PC-9 (cell line): Measurements from ENCODE around the gene C1orf35. TPM values are rescaled to one million over a fixed set of nuclear protein-coding genes. Genes with fewer than 3 reads are reported as not detected.

ENCODE experiments used
- BruUV-seq: library from RNA; stranded (reverse); fragments of 400-500 nt; replicated peaks from 2 replicates; lab custom pipeline; 2021; lab: Mats Ljungman, UMichigan
- CTCF ChIA-PET: fragments of 300-600 bp; sonication (Branson Sonifier 250); formaldehyde crosslinking; loops from one replicate; lab custom pipeline; 2022; ENCODE audit warnings: antibody characterized with exemption; lab: Charles Lee
- POLR2A ChIA-PET: fragments of 300-600 bp; sonication (Branson Sonifier 250); formaldehyde crosslinking; loops from one replicate; lab custom pipeline; 2022; ENCODE audit warnings: antibody characterized with exemption; ENCODE audit not compliant: unreplicated experiment; lab: Charles Lee
- DNase-seq, 2 experiments: peaks; one replicate each; pipeline versions ENCODE4 v3.0.0 to v3.0.0-alpha.2; 2015 to 2022; ENCODE audit warnings: mixed read lengths in 1 of 2
- H2AFZ ChIP-seq: fragments of 200-600 bp; sonication (generic); 2 replicates; pipeline ENCODE4 v1.8.1; 2017; ENCODE audit warnings: antibody characterized with exemption
- H3F3A ChIP-seq: fragments of 200-600 bp; sonication (generic); 2 replicates; pipeline ENCODE4 v1.8.1; 2017; ENCODE audit warnings: antibody characterized with exemption, mild to moderate bottlenecking, low read depth; ENCODE audit not compliant: insufficient read depth
- H3K27ac ChIP-seq: fragments of 200-600 bp; sonication (generic); 2 replicates; pipeline ENCODE4 v1.6.1; 2016; ENCODE audit warnings: mixed run types
- H3K27me3 ChIP-seq: fragments of 200-600 bp; sonication (generic); 2 replicates; pipeline ENCODE4 v1.6.1; 2016; ENCODE audit warnings: low read depth, mixed run types; ENCODE audit not compliant: insufficient read depth
- H3K36me3 ChIP-seq: fragments of 200-600 bp; sonication (generic); 2 replicates; pipeline ENCODE4 v1.6.1; 2016; ENCODE audit warnings: low read depth, mixed run types
- H3K4me1 ChIP-seq: fragments of 200-600 bp; sonication (generic); replicated peaks from 2 replicates; pipeline ENCODE4 v1.6.1; 2016; ENCODE audit warnings: mixed run types; ENCODE audit not compliant: insufficient read depth
- H3K4me2 ChIP-seq: fragments of 200-600 bp; sonication (generic); 2 replicates; pipeline ENCODE4 v1.6.1; 2017; ENCODE audit warnings: mixed run types
- H3K4me3 ChIP-seq: fragments of 200-600 bp; sonication (generic); 2 replicates; pipeline ENCODE4 v1.6.1; 2016; ENCODE audit warnings: mixed run types
- H3K79me2 ChIP-seq: fragments of 200-600 bp; sonication (generic); 2 replicates; pipeline ENCODE4 v1.6.1; 2017; ENCODE audit warnings: low read depth, mixed run types
- H3K9me2 ChIP-seq: fragments of 200-600 bp; sonication (generic); 2 replicates; pipeline ENCODE4 v1.8.1; 2017; ENCODE audit warnings: mild to moderate bottlenecking; ENCODE audit not compliant: insufficient read depth
- H3K9me3 ChIP-seq: fragments of 200-600 bp; sonication (generic); 2 replicates; pipeline ENCODE4 v1.8.1; 2016; ENCODE audit warnings: low read depth; ENCODE audit not compliant: insufficient read depth
- H4K20me1 ChIP-seq: fragments of 200-600 bp; sonication (generic); 2 replicates; pipeline ENCODE4 v1.8.1; 2017; ENCODE audit not compliant: insufficient read depth
- EZH2 ChIP-seq: fragments of 200-600 bp; sonication (generic); IDR thresholded peaks from 2 replicates; pipeline ENCODE4 v1.8.0; 2017; ENCODE audit warnings: antibody characterized with exemption, low read depth
- intact Hi-C: fragments of 100-400 bp; cut with micrococcal nuclease; formaldehyde crosslinking; loops from one replicate; pipeline ENCODE4 v1.10.0; 2022; ENCODE audit not compliant: unreplicated experiment
- total RNA-seq: library from RNA; stranded (reverse); gene quantifications from 2 replicates; pipeline ENCODE4 v1.2.3, GENCODE V29; 2021
- TF ChIP-seq, protein P1 (sequence below): fragments of 200-600 bp; sonication (generic); conservative IDR thresholded peaks from 2 replicates; pipeline ENCODE4 v1.6.1; 2017; ENCODE audit warnings: mixed run types, antibody characterized with exemption, mild to moderate bottlenecking, moderate library complexity

C1orf35 gene
- total RNA-seq, 1 experiment from 2014 or later, result 26.4 TPM

DNA sequence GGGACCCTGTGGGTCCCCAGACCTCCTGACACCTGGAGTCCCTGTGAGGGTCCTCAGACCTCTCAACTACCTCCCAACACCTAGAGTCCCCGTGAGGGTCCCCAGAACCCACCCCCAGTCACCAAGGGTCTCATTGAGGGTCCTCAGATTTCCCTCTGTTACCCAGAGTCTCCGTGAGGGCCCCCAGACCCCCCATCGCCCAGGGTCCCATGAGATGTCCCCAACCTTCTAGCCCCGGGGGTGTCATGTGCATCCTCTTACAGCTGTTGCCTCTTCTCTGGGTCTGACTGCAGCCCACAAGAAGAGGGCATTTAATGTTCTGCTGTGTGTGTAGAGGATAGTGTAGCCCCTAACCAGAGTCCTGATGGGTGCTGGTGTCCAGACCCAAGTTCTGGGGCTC, 44.6 kb upstream of the C1orf35 start:
- no peaks in the 10 kb centered on the region for H3K4me1 ChIP-seq
- ChIA-PET POLR2A (no interaction called here), CTCF (no interaction called here)
- no peaks in the 10 kb centered on the region for H3K9me3 ChIP-seq
- no peak overlapping the region for H3K4me2 ChIP-seq
- no peaks in the 10 kb centered on the region for H3K9me2 ChIP-seq
- TF ChIP-seq EZH2, result no peak
- TF ChIP-seq, protein P1, sequence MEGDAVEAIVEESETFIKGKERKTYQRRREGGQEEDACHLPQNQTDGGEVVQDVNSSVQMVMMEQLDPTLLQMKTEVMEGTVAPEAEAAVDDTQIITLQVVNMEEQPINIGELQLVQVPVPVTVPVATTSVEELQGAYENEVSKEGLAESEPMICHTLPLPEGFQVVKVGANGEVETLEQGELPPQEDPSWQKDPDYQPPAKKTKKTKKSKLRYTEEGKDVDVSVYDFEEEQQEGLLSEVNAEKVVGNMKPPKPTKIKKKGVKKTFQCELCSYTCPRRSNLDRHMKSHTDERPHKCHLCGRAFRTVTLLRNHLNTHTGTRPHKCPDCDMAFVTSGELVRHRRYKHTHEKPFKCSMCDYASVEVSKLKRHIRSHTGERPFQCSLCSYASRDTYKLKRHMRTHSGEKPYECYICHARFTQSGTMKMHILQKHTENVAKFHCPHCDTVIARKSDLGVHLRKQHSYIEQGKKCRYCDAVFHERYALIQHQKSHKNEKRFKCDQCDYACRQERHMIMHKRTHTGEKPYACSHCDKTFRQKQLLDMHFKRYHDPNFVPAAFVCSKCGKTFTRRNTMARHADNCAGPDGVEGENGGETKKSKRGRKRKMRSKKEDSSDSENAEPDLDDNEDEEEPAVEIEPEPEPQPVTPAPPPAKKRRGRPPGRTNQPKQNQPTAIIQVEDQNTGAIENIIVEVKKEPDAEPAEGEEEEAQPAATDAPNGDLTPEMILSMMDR, result no peak
- intact Hi-C loops, result loop anchor here (2.0 kb wide), 1 partner anchor 15 kb away; no protein-coding TSS in a partner anchor
- no peaks in the 10 kb centered on the region for H3F3A ChIP-seq
- H3K27me3 ChIP-seq, result no peaks in the 10 kb centered on the region
- peaks cover 17% of the 10 kb centered on the region for H4K20me1 ChIP-seq
- no peak for DNase-seq
- H3K79me2 ChIP-seq, result peaks cover 24% of the 10 kb centered on the region
- no peak overlapping the region for H2AFZ ChIP-seq
- H3K4me3 ChIP-seq, result no peak overlapping the region
- no TSS peak for BruUV-seq
- no peak overlapping the region for H3K27ac ChIP-seq
- no peaks in the 10 kb centered on the region for H3K36me3 ChIP-seq

DNA sequence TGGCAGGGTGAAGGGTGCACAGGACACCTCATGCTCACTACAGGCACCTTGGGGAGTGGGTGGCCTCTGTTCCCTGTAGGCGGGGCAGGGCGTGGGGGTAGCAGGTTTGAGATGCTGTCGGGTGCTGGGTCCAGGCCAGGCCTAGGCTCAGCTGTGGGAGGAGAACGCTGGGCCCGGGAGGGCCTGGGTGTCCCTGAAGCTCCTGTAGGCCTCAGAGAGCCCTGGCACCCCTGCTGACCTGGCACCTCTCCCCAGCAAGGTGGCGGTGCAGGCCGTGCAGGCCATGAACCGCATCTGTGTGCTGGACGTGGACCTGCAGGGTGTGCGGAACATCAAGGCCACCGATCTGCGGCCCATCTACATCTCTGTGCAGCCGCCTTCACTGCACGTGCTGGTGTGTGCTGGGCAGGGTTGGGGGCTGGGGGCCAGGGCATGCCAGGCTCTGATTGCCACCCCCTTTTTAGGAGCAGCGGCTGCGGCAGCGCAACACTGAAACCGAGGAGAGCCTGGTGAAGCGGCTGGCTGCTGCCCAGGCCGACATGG, 44.1 kb upstream of the C1orf35 start:
- Histone ChIP-seq H3K36me3 (no peaks in the 10 kb centered on the region), H3F3A (no peaks in the 10 kb centered on the region), H3K27ac (no peak overlapping the region), H3K4me1 (no peaks in the 10 kb centered on the region), H4K20me1 (peaks cover 22% of the 10 kb centered on the region), H3K4me2 (no peak overlapping the region), H2AFZ (no peak overlapping the region), H3K27me3 (no peaks in the 10 kb centered on the region), H3K79me2 (peaks cover 30% of the 10 kb centered on the region), H3K9me2 (no peaks in the 10 kb centered on the region), H3K9me3 (no peaks in the 10 kb centered on the region), H3K4me3 (no peak overlapping the region)
- no TSS peak for BruUV-seq
- ChIA-PET POLR2A (no interaction called here), CTCF (no interaction called here)
- DNase-seq, result no peak
- TF ChIP-seq, protein P1, result no peak
- TF ChIP-seq EZH2, result no peak
- intact Hi-C loops, result no loop called here

DNA sequence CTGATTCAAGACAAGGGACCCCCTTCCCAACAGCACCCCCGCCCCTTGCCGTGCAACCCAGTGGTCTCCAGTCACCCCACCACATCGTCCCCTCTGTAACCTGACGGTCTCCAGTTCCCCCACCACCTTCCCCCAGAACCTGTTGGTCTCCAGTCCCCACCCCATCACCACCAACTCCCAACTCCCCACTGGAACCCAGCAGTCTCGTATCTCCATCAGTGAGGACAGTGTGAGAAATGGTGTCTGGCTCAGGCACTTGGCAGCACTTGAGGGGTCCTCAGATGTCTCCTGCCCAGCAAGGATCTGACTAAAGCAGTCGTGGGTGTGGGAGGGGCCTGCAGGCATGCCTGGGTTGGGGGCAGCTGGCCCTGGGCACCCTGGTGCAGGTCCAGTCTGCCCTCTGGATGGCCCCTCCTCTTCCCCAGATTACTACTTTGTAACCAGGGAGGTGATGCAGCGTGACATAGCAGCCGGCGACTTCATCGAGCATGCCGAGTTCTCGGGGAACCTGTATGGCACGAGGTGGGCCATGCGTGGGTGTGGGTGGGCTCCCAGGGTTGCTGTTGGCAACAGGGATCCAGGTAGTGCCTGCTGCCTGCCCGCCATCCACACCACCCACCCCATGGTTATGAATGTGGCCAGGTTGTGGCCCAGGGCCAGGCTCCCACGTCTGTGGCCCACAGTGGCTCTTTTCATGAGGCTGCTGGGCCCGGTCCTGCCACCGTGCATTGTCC, 43.5 kb upstream of the C1orf35 start:
- Histone ChIP-seq H2AFZ (no peak overlapping the region), H3K36me3 (no peaks in the 10 kb centered on the region), H3K9me3 (no peaks in the 10 kb centered on the region), H3K9me2 (no peaks in the 10 kb centered on the region), H3K4me1 (peaks cover 5% of the 10 kb centered on the region), H3K27me3 (no peaks in the 10 kb centered on the region), H4K20me1 (peaks cover 27% of the 10 kb centered on the region), H3K79me2 (peaks cover 36% of the 10 kb centered on the region), H3K4me3 (no peak overlapping the region), H3K27ac (no peak overlapping the region), H3F3A (no peaks in the 10 kb centered on the region), H3K4me2 (no peak overlapping the region)
- ChIA-PET CTCF (no interaction called here), POLR2A (no interaction called here)
- no TSS peak for BruUV-seq
- intact Hi-C loops, result no loop called here
- DNase-seq, result no peak
- TF ChIP-seq, protein P1, result no peak
- no peak for TF ChIP-seq EZH2
